Lung (tissue), 16 donors: ENCODE measurements around the gene GIMAP2. TPM values are rescaled to one million over a fixed set of nuclear protein-coding genes. Genes with fewer than 3 reads are reported as not detected.
A peak's percentile ranks its signal among the peaks of the same experiment; 100 is the strongest.

Experiments used
- ATAC-seq: fragments of 200-7000 bp; cut with Tn5 transposase; one replicate; pipeline ENCODE4 v1.9.1; 2020; ENCODE audit warnings: moderate number of reproducible peaks; ENCODE audit not compliant: insufficient read depth, low FRiP score
- DNase-seq, 3 donors: peaks; one replicate each; pipeline ENCODE4 v3.0.0-alpha.2; 2013 to 2017
- H3K27ac ChIP-seq, 2 donors: one replicate each; pipeline ENCODE4 v1.5.1; 2013; ENCODE audit warnings: mild to moderate bottlenecking in 2 of 2, moderate library complexity in 2 of 2, control low read depth in 1 of 2, inconsistent platforms in 1 of 2, low read depth in 1 of 2, low read length in 1 of 2
- H3K27me3 ChIP-seq, 3 donors: one replicate each; pipeline ENCODE4 v1.5.1; 2013; ENCODE audit warnings: low read length in 2 of 3; ENCODE audit not compliant: control insufficient read depth in 3 of 3, insufficient read depth in 3 of 3
- H3K36me3 ChIP-seq, 4 donors: one replicate each; pipeline ENCODE4 v1.5.1; 2013; ENCODE audit warnings: low read length in 4 of 4, mild to moderate bottlenecking in 1 of 4, moderate library complexity in 1 of 4; ENCODE audit not compliant: control insufficient read depth in 4 of 4, insufficient read depth in 4 of 4
- H3K4me1 ChIP-seq, 5 donors: one replicate each; pipeline ENCODE4 v1.5.1; 2013; ENCODE audit warnings: low read length in 5 of 5, mild to moderate bottlenecking in 2 of 5, moderate library complexity in 1 of 5; ENCODE audit not compliant: control insufficient read depth in 5 of 5, insufficient read depth in 5 of 5
- H3K4me3 ChIP-seq: one replicate; pipeline ENCODE4 v1.5.1; 2013; ENCODE audit warnings: mild to moderate bottlenecking, control low read depth, moderate library complexity
- H3K9ac ChIP-seq, 2 donors: one replicate each; pipeline ENCODE4 v1.5.1; 2013; ENCODE audit warnings: low read length in 2 of 2, control low read depth in 1 of 2; ENCODE audit not compliant: insufficient read depth in 1 of 2
- H3K9me3 ChIP-seq, 4 donors: one replicate each; pipeline ENCODE4 v1.5.1; 2013; ENCODE audit warnings: low read length in 3 of 4, mild to moderate bottlenecking in 1 of 4, moderate library complexity in 1 of 4; ENCODE audit not compliant: control insufficient read depth in 4 of 4, insufficient read depth in 3 of 4
- CTCF ChIP-seq: IDR thresholded peaks from 2 replicates; pipeline ENCODE4 v1.5.1; 2012; ENCODE audit warnings: mild to moderate bottlenecking; ENCODE audit errors: control extremely low read depth, extremely low read depth
- WGBS, 2 donors: extraction: QIAGEN DNeasy Blood & Tissue Kit; methylation state at CpG; one replicate each; pipeline ENCODE4 v1.1.7; 2013; 5-methylcytosine and 5-hydroxymethylcytosine counted together
- long read RNA-seq, 5 donors: transcript quantifications; one replicate each; lab custom pipeline, GENCODE V29; 2026
- polyA plus RNA-seq, 2 donors: library from polyadenylated mRNA; stranded (reverse); fragments of 200-250 nt; gene quantifications; one replicate each; pipeline ENCODE4 v1.2.1, GENCODE V29; 2013
- total RNA-seq, 2 donors: library from RNA; depleted of rRNA in 1 of 2; stranded (reverse); fragments of >200 nt in 1 of 2; gene quantifications; one replicate each; pipeline ENCODE4 v1.2.1, GENCODE V29; 2014 to 2021
- donor health status: control.
- donor health status: control.
- donor health status: Bipolar disorder and iron deficiency.
- donor health status: healthy.
- donor health status: DM: yes; HTN: yes; CAD: no.

The GIMAP2 gene
- total RNA-seq (10 to 100 TPM; 14.1 to 24.9 TPM), polyA plus RNA-seq (10 to 100 TPM; 10.7 to 22.0 TPM)
- long read RNA-seq, donor 1, partial matches to known transcripts, result 0 of 4 reads
- long read RNA-seq, donor 1, other reads (novel, unspliced or antisense), result 0 of 4 reads
- long read RNA-seq, donor 2, partial matches to known transcripts, result 6 of 8 reads
- long read RNA-seq, donor 2, other reads (novel, unspliced or antisense), result 0 of 8 reads
- long read RNA-seq, donor 3, partial matches to known transcripts, result 0 of 4 reads
- long read RNA-seq, donor 3, other reads (novel, unspliced or antisense), result 0 of 4 reads
- long read RNA-seq, donor 4, partial matches to known transcripts, result 0 of 1 reads
- long read RNA-seq, donor 4, other reads (novel, unspliced or antisense), result 0 of 1 reads
- long read RNA-seq, donor 5, transcript GIMAP2-201 (3 exons, 1,449 nt), result major isoform, 6 of 14 reads
- long read RNA-seq, donor 5, partial matches to known transcripts, result 7 of 14 reads
- long read RNA-seq, donor 5, other reads (novel, unspliced or antisense), result 0 of 14 reads

- no peak for TF ChIP-seq CTCF
- peak within 1 kb of the TSS; percentile 28 for H3K4me3 ChIP-seq
- ATAC-seq, result no peak
- H3K4me1 ChIP-seq, result peaks cover 0 to 10% (median 3%) of the 10 kb centered on the region in 5 donors
- H3K27me3 ChIP-seq, result no peaks in the 10 kb centered on the region
- H3K9ac ChIP-seq, result peak within 1 kb of the TSS; percentile 41 to 80
- 1 to 3% methylated on average over 6 of the region's 6 CpGs for WGBS, 2 donors
- peaks cover 0 to 3% (median 3%) of the 10 kb centered on the region in 4 donors for H3K36me3 ChIP-seq
- DNase-seq, result peak; percentile 45 to 90 (median 83)
- H3K27ac ChIP-seq, result peak within 1 kb of the TSS; percentile 81 to 93
- H3K9me3 ChIP-seq, result peaks cover 0 to 6% (median 0%) of the 10 kb centered on the region in 4 donors
These were observed at the start of gene GIMAP2 for GRCh38 chr7:150685219-150686029. Gene GIMAP2, plus strand, starts transcription at chr7:150685706. Its CDS starts 1,354 bp downstream, at chr7:150687060.

- no peaks in the 10 kb centered on the region for H3K36me3 ChIP-seq
- DNase-seq (no peak), ATAC-seq (no peak)
- no peak for TF ChIP-seq CTCF
- no peaks in the 10 kb centered on the region for H3K27me3 ChIP-seq
- no peak overlapping the region for H3K27ac ChIP-seq
- H3K9me3 ChIP-seq, result peaks cover 0 to 5% (median 2%) of the 10 kb centered on the region in 4 donors
- no peak overlapping the region for H3K9ac ChIP-seq
- no peak overlapping the region for H3K4me3 ChIP-seq
- no peaks in the 10 kb centered on the region for H3K4me1 ChIP-seq
These were observed 43.7 kb upstream of the GIMAP2 start for GRCh38 chr7:150641854-150642253.

GRCh38 chr7:150642926-150643325 lies 42.6 kb upstream of the GIMAP2 start:
- H3K36me3 ChIP-seq, result no peaks in the 10 kb centered on the region
- peaks cover 0 to 5% (median under 1%) of the 10 kb centered on the region in 4 donors for H3K9me3 ChIP-seq
- no peaks in the 10 kb centered on the region for H3K27me3 ChIP-seq
- ATAC-seq (no peak), DNase-seq (no peak)
- H3K9ac ChIP-seq, result no peak overlapping the region
- no peak for TF ChIP-seq CTCF
- 75 to 84% methylated on average over 5 of the region's 5 CpGs for WGBS, 2 donors
- no peak overlapping the region for H3K27ac ChIP-seq
- no peak overlapping the region for H3K4me3 ChIP-seq
- no peaks in the 10 kb centered on the region for H3K4me1 ChIP-seq
